ENCODE results near the gene DMC1.
A peak's percentile ranks its signal among the peaks of the same experiment; 100 is the strongest.

DMC1 gene

DNA sequence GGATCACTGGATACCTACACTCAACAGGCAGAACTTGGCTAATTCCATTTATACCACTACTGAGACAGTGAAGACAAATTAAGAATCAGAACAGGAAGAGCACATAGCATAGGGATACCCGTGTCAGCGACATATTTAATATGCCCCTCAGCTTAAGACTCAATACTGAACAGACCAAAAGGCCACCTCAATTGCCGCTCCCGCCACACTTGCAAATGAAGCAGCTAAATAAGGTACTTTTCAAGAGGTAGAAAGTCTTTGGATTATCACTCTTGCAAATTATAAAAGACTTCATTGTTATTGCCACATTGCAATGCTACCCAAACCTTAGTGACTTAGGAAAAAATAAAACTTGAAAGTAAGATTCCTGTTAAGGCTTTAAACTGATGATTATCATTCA lies 67.0 kb downstream of the DMC1 start:
- TF ChIP-seq, protein P1, sequence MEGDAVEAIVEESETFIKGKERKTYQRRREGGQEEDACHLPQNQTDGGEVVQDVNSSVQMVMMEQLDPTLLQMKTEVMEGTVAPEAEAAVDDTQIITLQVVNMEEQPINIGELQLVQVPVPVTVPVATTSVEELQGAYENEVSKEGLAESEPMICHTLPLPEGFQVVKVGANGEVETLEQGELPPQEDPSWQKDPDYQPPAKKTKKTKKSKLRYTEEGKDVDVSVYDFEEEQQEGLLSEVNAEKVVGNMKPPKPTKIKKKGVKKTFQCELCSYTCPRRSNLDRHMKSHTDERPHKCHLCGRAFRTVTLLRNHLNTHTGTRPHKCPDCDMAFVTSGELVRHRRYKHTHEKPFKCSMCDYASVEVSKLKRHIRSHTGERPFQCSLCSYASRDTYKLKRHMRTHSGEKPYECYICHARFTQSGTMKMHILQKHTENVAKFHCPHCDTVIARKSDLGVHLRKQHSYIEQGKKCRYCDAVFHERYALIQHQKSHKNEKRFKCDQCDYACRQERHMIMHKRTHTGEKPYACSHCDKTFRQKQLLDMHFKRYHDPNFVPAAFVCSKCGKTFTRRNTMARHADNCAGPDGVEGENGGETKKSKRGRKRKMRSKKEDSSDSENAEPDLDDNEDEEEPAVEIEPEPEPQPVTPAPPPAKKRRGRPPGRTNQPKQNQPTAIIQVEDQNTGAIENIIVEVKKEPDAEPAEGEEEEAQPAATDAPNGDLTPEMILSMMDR (conservative IDR thresholded peaks at IDR 0.05; ENCODE audit: low read depth, low read length): no peak
- no peak for DNase-seq (ENCODE audit: low read depth)

DNA sequence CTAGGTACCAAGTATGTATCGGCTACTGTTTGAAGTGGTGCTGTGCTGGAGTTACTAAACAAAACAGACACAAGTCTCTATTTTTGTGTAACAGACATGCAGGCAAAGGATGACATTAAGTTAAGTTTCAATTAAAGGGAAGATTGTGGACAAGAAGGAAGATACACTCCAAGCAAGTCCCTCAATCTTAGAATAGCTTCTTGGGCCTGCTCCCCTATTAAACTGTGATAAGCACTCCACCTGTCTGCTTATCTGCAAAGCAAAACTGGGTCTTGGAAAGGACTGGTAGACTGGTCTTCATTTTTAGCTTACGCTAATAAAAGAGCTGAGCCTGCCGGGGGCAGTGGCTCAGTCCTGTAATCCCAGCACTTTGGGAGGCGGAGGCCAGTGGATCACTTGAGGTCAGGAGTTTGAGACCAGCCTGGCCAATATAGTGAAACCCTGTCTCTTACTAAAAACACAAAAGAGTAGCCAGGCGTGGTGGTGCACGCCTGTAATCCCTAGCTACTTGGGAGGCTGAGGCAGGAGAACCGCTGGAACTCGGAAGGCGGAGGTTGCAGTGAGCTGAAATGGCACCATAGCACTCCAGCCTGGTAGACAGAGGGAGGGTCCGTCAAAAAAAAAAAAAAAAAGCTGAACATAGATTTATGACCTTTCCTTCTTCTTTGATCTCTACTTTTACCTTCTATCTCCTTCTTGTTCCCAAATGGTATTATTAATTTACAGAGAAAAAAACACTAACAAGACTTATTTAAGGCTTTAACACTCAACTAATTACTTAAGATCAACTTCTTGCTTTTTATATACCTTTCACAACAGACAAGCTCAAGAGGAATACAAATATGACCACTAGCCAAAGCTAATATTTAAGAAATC lies 67.9 kb downstream of the DMC1 start:
- peak overlapping the region; percentile 96 for H3K4me3 ChIP-seq (ENCODE audit: low read depth, low read length)
- TF ChIP-seq, protein P1 (conservative IDR thresholded peaks at IDR 0.05; ENCODE audit: low read depth, low read length): no peak
- no peak for DNase-seq (ENCODE audit: low read depth)

More for the DNA sequence above, 67.0 kb downstream of the DMC1 start:
- peak overlapping the region; percentile 96 for H3K4me3 ChIP-seq (ENCODE audit: low read depth, low read length)

DNA sequence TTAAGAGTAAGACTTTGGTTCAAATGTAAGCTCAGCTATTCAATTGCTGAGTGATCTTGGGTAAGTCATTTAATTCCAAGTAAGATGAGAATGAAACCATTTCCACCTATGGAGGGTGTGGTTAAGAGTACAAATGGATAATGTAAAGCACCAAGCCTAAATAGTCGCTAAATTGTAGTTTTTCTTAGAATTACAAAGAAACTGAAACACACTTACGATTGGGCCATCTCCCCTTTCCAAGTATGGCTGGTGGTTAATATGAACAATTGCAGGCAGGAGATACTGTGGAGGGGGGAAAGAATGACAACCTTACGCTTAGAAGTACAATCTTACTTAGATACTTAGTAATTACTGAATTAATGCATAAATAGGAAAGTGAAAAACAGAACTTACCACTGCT lies 72.1 kb downstream of the DMC1 start:
- no peak overlapping the region for H3K4me3 ChIP-seq (ENCODE audit: low read depth, low read length)
- TF ChIP-seq, protein P1 (conservative IDR thresholded peaks at IDR 0.05; ENCODE audit: low read depth, low read length): no peak
- no peak for DNase-seq (ENCODE audit: low read depth)

DNA sequence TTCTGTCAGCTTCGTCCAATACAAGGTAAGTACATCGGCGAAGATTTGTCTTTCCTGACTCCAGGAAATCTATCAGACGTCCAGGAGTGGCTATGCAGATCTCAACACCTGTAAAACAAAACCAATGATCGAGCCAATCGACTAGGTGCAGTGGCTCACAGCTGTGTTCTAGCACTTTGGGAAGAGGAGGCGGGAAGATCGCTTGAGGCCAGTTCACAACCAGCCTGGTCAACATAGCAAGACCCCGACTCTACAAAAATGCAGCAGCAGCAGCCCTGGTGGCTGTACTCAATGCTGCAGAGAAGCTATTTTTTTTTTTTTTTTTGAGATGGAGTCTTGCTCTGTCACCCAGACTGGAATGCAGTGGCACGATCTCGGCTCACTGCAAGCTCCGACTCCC lies 75.0 kb downstream of the DMC1 start:
- TF ChIP-seq, protein P1 (conservative IDR thresholded peaks at IDR 0.05; ENCODE audit: low read depth, low read length): peak; percentile 19
- H3K4me3 ChIP-seq (ENCODE audit: low read depth, low read length): no peak overlapping the region
- DNase-seq (ENCODE audit: low read depth): no peak

DNA sequence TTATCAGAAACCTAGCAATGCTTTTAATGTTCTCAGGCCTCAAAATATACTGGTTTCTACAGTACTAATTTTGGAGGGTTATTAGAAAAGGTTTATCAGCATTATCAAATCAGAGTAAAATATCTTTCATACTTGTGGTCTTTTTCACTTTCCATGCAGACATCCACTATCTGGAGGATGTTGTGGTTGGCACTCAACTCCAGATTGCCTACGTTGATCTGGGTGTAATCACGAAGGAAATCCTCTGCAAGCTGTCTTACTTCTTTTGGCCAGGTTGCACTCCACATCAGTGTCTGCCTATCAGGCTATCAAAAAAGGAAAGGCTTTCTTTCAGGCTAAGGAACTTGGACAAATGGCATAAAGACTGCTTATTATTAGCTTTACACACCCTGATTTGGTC lies 75.5 kb downstream of the DMC1 start:
- H3K4me3 ChIP-seq (ENCODE audit: low read depth, low read length): no peak overlapping the region
- DNase-seq (ENCODE audit: low read depth): peak; percentile 83
- TF ChIP-seq, protein P1 (conservative IDR thresholded peaks at IDR 0.05; ENCODE audit: low read depth, low read length): no peak

DNA sequence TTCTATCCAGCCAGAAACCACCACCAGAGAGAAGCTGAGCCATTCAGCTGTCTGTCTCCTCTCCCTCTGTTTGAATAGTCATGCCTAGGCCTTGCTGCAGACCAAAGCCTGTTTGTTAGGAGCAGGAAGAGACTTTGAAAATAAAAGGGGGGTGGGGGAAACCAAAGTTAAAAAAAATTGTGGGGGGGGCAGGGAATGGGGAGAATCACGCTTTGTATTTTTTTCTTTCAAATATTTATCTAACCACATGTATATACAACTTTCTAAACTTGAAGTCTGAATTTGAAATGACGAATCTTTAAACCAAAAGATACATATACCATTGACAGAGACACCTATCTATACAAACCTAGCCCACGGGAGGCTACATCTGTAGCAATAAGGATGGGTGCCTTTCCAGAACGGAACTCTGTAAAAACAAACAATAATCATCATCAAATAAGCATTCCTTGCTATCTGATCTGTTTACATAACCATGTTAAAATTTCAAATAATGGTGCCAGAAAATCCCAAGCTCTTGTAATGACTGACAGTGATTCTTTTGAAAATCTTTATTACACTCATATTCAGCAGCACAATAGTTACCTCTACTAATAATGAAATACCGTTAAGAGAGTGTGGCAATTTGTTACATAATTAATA lies 78.2 kb downstream of the DMC1 start:
- TF ChIP-seq, protein P1 (conservative IDR thresholded peaks at IDR 0.05; ENCODE audit: low read depth, low read length): no peak
- DNase-seq (ENCODE audit: low read depth): no peak
- H3K4me3 ChIP-seq (ENCODE audit: low read depth, low read length): no peak overlapping the region
